ENCODE data around the gene NTM. TPM values are rescaled to one million over a fixed set of nuclear protein-coding genes. Genes with fewer than 3 reads are reported as not detected.

Gene NTM
- total RNA-seq, 2 donors from 2014 or later, result 1.7 to 3.6 TPM

DNA sequence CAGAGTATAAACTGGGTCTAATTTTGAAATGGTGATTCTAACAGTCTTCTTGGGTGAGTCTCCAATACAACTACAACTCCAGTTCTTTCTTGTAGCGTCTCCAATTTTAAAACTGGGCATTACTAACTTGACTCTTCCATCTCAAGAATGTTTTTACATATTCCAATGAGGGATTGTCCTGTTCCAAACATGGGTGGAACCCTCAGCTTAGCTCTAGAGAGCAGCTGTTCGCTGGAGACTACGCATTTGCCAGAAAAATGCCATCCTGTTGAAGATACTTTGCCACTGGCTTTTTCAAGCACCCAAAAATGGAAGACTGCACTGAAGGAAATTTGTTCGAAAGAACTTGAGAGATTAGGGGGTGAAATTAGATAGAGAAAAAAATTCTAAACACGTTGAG, 870.0 kb downstream of the NTM start:
- H3K4me1 ChIP-seq (ENCODE audit: control insufficient read depth, insufficient read depth, low read length), result no peaks in the 10 kb centered on the region
- H3K36me3 Mint-ChIP-seq (ENCODE audit: low read depth), result no peaks in the 10 kb centered on the region
- no peaks in the 10 kb centered on the region for H3K27me3 Mint-ChIP-seq (ENCODE audit: insufficient read depth)
- no peaks in the 10 kb centered on the region for H3K36me3 ChIP-seq (ENCODE audit: control insufficient read depth, insufficient read depth, low read length)
- no peak overlapping the region for H3K4me3 ChIP-seq (ENCODE audit: low read length)
- H3K27ac Mint-ChIP-seq, result no peak overlapping the region
- no peaks in the 10 kb centered on the region for H3K4me1 Mint-ChIP-seq
- H3K9ac ChIP-seq (ENCODE audit: extremely low read depth, low read length, poor library complexity, severe bottlenecking), result no peak overlapping the region
- no peak overlapping the region for H3K4me3 Mint-ChIP-seq
- no peaks in the 10 kb centered on the region for H3K27me3 ChIP-seq (ENCODE audit: control insufficient read depth, insufficient read depth, low read length, poor library complexity, severe bottlenecking)
- WGBS, 2 experiments (ENCODE audit: insufficient coverage in 1 of 2, insufficient read length in 1 of 2), result 87 to 97% methylated on average over 5 of the region's 5 CpGs
- H3K9me3 Mint-ChIP-seq, result no peaks in the 10 kb centered on the region
- no peak overlapping the region for H3K27ac ChIP-seq (ENCODE audit: low read depth, low read length)
- DNase-seq, result no peak
- no peaks in the 10 kb centered on the region for H3K9me3 ChIP-seq (ENCODE audit: control insufficient read depth, low read length)
- TF ChIP-seq, protein P1, sequence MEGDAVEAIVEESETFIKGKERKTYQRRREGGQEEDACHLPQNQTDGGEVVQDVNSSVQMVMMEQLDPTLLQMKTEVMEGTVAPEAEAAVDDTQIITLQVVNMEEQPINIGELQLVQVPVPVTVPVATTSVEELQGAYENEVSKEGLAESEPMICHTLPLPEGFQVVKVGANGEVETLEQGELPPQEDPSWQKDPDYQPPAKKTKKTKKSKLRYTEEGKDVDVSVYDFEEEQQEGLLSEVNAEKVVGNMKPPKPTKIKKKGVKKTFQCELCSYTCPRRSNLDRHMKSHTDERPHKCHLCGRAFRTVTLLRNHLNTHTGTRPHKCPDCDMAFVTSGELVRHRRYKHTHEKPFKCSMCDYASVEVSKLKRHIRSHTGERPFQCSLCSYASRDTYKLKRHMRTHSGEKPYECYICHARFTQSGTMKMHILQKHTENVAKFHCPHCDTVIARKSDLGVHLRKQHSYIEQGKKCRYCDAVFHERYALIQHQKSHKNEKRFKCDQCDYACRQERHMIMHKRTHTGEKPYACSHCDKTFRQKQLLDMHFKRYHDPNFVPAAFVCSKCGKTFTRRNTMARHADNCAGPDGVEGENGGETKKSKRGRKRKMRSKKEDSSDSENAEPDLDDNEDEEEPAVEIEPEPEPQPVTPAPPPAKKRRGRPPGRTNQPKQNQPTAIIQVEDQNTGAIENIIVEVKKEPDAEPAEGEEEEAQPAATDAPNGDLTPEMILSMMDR (conservative IDR thresholded peaks at IDR 0.05), result no peak

DNA sequence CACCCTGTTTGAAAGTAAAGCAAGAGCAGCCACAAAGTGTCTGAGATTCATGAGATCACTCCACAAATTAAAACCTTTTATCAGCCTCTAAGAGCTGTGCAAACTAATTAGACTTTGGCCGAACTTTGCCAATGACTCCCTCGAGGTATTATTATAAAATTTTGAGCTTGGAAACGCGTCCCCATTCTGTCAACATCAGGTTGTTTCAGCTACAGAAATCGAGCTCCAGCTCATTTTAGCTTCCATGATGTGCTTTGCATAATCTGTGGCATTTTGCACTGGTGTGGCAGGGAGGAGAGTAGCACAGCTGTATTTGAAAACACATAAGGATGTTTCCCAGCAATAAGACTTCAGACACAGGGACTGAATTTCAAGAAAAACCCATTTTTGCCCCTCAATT, 872.2 kb downstream of the NTM start:
- no peaks in the 10 kb centered on the region for H3K27me3 Mint-ChIP-seq (ENCODE audit: insufficient read depth)
- H3K9me3 ChIP-seq (ENCODE audit: control insufficient read depth, low read length), result no peaks in the 10 kb centered on the region
- H3K36me3 ChIP-seq (ENCODE audit: control insufficient read depth, insufficient read depth, low read length), result no peaks in the 10 kb centered on the region
- H3K36me3 Mint-ChIP-seq (ENCODE audit: low read depth), result no peaks in the 10 kb centered on the region
- H3K4me3 Mint-ChIP-seq, result no peak overlapping the region
- TF ChIP-seq, protein P1 (conservative IDR thresholded peaks at IDR 0.05), result no peak
- H3K4me1 ChIP-seq (ENCODE audit: control insufficient read depth, insufficient read depth, low read length), result no peaks in the 10 kb centered on the region
- H3K4me1 Mint-ChIP-seq, result no peaks in the 10 kb centered on the region
- H3K9ac ChIP-seq (ENCODE audit: extremely low read depth, low read length, poor library complexity, severe bottlenecking), result no peak overlapping the region
- H3K4me3 ChIP-seq (ENCODE audit: low read length), result no peak overlapping the region
- no peaks in the 10 kb centered on the region for H3K27me3 ChIP-seq (ENCODE audit: control insufficient read depth, insufficient read depth, low read length, poor library complexity, severe bottlenecking)
- no peaks in the 10 kb centered on the region for H3K9me3 Mint-ChIP-seq
- DNase-seq, result no peak
- H3K27ac ChIP-seq (ENCODE audit: low read depth, low read length), result no peak overlapping the region
- no peak overlapping the region for H3K27ac Mint-ChIP-seq
- 83 to 90% methylated on average over 5 of the region's 5 CpGs for whole genome bisulfite sequencing, 2 experiments (ENCODE audit: insufficient coverage in 1 of 2, insufficient read length in 1 of 2)

DNA sequence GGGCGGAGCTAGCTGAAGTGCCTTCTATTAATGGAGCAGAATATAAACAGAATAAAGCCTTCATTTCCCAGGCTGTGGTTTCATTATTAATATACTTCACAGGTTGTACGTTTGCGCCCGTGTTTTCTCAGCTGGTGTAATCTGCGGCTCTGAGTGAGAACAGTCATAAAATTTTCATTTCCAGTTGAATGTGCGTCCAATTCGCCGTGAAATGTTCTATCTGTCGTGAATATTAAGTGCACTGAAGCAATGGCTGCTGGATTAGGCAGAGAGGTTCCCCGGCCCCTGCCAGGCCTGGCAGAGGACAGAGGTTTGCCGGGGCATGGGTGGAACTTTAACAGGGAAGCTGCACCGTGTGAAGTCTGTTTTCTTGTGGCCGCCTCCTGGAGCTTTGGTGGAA, 874.4 kb downstream of the NTM start:
- no peaks in the 10 kb centered on the region for H3K4me1 Mint-ChIP-seq
- WGBS, 2 experiments (ENCODE audit: insufficient coverage in 1 of 2, insufficient read length in 1 of 2), result 94 to 95% methylated on average over 11 to 13 of the region's 13 CpGs

More for the DNA sequence above, 874.4 kb downstream of the NTM start:
- DNase-seq, result no peak
- Mint-ChIP-seq H3K9me3 (no peaks in the 10 kb centered on the region), H3K27ac (no peak overlapping the region), H3K36me3 (ENCODE audit: low read depth) (no peaks in the 10 kb centered on the region), H3K4me3 (no peak overlapping the region), H3K27me3 (ENCODE audit: insufficient read depth) (no peaks in the 10 kb centered on the region)
- H3K27me3 ChIP-seq (ENCODE audit: control insufficient read depth, insufficient read depth, low read length, poor library complexity, severe bottlenecking), result no peaks in the 10 kb centered on the region
- TF ChIP-seq, protein P1 (conservative IDR thresholded peaks at IDR 0.05), result no peak
- H3K9ac ChIP-seq (ENCODE audit: extremely low read depth, low read length, poor library complexity, severe bottlenecking), result no peak overlapping the region
- no peaks in the 10 kb centered on the region for H3K4me1 ChIP-seq (ENCODE audit: control insufficient read depth, insufficient read depth, low read length)
- H3K9me3 ChIP-seq (ENCODE audit: control insufficient read depth, low read length), result no peaks in the 10 kb centered on the region
- H3K36me3 ChIP-seq (ENCODE audit: control insufficient read depth, insufficient read depth, low read length), result no peaks in the 10 kb centered on the region
- no peak overlapping the region for H3K27ac ChIP-seq (ENCODE audit: low read depth, low read length)
- H3K4me3 ChIP-seq (ENCODE audit: low read length), result no peak overlapping the region
